DMS53 (cell line): Measurements from ENCODE around the gene TPM1.
"Not testable (repeated sequence)": the region's sequence is repeated elsewhere in the genome, so short reads cannot be mapped to it uniquely, and the experiment has no call there.

Experiments
- DNase-seq: peaks from one replicate; lab custom pipeline; 2025; lab: John Stamatoyannopoulos, UW

TPM1 gene

DNA sequence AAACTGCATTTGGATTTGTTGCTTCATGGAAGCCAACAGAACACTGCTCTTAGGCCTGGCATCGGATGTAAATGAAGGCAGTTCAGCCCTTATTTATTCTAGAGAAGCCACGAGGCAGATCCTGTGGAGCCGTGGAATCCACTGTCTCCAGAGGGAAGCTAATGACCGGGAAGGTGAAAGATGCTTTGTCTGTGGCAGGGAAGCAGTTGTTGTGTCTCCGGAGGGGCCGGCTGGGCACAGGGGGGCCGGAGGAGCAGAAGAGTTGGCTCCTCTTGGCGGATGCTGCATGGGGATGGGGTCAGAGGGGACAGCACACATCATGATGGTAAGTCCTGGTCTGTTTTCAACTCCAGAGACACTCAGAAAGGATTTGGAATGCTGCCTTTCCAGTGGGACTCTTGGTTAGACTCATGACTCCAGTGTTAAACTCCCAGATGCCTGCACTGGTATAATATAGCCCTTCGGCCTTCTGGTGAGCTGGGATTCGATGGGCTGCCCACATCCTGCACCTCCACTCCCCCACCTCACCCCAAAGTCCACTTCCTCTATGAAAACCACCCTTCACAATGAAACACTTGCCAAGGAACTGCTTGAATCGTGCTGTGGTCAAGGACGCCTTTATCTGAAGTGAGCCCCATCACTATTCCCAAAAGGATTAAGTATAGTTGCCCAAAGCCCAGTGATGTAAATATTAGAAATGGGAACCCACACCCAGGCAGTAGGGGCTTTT, 33.6 kb downstream of the TPM1 start:
- DNase-seq = no peak

DNA sequence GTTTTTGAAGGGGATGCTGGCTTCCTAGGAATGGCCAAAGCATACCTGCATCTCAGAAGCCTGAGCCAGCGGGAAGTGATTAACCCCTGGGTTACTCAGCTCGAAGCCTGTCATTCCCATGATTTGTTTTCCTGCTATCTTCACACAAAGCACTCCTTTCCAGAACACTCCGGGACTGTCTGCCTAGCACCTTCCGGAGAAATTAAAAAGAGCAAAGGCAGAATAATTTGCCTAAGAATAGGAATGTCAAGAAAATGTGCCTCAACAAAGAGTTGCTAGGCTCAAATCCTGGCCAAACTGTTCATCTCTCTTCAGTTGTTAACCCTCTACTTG, 34.1 kb downstream of the TPM1 start:
- no peak for DNase-seq

DNA sequence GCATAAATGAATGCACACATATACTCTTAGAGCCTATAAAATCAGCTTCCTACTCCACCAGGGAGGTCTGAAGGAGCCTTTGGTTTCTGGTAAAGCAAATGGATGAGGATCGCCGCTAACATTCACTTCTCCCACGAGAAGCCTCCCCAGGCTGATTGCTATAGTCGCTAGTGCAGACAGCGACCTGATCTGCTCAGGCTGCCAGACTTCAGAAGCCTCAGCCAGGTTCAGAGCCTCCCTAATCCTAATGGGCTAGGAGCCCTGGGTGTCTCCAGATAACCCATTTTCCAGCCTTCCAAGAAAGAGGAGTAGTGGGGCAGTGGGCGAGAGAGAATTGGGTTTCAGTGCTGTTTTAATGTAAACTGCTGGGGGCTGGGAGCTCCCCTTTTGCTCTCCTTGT, 35.4 kb downstream of the TPM1 start:
- no peak for DNase-seq

DNA sequence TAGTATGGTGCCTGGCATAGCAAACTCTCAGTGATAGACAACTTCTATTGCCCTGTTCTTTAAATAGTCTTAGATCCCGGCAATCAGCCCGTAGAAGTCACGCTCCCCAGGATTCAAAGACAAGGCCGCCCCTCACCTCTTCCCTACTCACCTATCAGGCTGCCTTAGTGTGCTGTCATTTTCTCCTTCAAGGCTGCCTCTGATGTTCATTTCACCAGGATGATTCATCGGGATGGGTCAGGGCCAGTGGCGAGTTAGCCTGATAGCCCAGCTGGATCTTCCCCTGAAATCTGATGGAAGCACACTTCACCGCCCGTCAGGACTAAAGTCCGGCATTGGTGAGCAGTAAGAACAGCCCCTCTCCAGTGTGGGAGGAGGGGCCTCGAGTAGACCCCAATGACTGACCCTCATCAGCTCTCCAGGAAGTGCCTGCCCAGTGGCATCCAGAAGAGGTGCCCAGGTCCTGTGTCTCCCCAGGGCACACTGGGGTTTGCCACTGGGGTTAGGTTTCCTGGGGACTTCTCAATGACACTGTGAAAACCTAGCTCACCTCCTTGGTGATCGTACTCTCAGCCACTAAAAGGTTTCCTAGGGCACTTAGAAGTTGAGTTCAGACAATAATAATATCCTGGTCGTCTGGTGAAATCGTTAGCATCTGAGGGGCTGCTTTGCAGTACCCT, 37.5 kb downstream of the TPM1 start:
- no peak for DNase-seq

DNA sequence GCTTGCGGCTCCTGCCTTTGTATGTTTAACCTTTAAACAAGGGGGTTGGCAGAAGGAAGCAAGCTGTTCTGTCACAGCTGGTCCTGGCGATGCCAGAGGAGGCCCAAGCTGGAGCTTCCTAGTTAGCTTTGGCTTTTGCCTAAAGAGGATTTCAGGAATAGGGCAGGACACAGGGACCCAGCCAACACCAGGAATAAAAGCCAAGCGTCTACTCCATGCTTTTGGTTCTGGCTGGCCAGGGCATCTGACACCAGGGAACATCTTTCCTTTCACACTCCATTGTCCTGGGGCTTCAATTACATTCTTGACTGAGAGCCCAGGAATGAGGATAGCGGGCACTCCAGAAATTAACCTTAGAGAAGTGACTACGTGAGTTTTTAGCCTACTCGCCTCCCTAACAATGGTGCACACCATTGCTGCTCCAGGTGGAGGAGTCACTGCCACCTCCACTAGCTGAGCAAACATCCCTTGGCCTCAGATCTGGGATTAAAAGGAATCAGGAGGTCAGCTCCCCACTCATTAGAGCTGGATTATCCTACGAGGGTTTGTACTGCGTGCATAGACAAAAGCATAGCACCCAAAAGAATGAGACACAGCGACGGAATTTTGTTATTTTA, 38.2 kb downstream of the TPM1 start:
- no peak for DNase-seq

DNA sequence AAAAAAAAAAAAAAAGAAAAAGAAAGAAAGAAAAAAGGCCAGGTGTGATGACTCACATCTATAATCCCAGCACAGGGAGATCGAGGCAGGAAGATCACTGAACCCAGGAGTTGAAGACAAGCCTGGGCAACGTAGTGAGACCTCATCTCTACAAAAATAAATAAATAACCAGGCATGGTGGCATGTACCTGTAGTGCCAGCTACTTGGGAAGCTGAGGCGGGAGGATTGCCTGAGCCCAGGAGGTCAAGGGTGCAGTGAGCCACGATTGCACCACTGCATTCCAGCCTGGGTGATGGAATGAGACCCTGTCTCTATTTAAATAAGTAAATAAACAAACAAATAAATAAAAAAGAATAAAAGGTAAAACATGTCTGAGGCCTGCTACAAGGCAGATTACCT, 39.8 kb downstream of the TPM1 start:
- peak; percentile 21 for DNase-seq

DNA sequence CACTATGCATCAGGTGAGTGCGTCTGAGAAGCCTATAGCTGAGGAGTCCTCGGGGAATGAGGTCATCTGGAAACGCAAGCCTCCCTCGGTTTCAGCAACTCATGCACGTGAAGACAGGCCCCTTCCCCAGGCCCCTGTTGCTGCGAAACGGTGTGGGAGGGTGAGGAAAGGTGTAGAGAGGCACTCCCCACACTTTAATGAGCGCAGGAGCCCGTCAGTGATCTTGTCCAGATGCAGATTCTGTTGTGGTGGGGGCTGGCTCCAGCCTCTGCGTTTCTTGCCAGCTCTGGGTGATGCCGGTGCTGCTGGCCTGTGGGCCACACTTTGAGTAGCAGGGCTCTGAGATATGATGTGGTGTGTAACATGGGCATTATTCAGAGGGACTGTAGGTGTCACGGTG, 40.5 kb downstream of the TPM1 start:
- DNase-seq = no peak

DNA sequence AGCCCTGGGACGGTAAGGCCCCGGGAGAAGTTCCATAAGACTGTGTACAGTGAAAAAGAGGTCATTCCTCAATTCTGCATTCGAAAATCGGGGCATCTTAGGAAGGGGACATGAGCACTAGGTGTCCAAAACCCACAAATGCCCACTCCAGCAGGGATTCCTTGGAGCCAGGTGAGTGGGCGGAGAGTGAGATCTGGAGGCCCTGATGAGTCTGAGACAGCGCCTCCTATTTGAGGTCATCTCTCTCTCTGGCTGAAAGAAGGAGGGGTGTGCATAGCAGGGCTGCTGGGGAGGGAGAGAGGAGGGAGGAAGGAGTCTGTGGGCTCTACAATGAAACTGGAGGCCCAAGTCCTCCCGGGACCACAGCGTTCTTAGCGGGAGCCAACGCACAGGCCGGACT, 41.0 kb downstream of the TPM1 start:
- DNase-seq = no peak

DNA sequence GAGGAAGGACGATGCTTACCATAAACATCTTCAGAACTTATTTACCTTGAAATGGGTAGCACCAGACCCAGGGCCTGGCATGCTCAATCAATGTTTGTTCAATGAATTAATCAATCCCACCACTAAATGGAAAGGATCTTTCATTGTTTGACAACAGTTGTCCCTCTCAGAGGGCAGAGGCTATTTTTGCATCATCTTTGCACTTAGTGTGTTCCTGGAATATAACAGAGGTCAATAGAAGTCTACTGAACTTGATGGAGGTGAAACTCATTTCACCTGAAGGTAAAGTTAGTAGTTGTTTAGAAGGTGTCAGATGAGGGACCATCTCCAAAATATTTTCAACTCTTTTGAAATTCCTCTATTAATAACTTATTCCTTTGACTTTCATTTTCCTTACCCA, 42.3 kb downstream of the TPM1 start:
- DNase-seq = no peak

DNA sequence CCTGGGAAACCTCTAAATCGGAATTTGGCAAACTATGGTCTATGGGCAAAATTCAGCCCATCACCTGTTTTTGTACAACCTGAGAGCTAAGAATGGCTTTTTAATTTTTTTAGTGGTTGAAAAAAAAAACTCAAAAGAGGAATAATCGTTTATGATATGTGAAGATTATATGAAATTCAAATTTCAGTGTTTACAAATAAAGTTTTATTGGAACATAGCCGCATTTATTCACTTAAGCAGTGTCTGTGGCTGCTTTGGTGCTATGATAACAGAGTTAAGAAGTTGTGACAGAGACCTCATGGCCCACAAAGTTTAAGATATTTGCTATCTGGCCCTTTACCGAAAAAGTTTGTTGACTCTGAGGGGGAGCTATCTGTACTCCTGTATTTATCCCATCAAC, 42.7 kb downstream of the TPM1 start:
- no peak for DNase-seq

DNA sequence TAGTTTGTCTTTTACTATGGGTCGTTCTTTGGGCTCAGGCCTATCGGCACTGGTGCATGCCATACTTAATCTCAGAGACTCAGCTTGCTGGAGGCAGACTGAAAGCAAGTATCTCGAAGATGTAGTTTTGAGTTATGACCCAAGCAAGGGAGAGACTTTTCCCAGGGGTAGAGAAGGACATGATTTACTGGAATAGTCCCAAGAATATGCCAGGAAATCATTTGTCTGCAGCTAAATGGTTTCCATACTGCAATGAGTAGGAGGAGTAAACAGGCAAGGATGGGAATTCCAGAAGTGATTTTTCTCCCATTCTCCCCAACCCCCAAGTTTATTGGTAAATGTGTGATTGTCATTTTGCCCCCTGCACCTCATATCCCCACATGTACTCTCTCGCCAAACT, 43.7 kb downstream of the TPM1 start:
- no peak for DNase-seq

DNA sequence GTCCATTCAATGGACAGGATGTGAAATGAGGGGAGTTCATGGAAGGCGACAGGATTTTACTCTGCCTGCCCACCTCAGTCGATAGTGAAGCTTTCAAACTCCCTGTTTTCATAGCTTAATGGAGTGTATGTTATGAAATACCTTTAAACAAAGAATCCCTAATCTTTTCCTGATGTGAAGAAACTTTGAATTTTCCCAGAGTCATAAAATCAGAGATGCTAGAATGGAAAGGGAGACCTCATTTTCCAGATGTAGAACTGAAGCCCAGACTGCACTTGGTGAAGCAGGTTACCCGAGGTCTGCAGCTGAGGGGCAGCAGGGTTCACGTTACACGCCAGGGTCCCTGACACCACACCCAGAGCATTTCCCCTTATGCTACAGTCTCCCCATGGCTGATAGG, 44.4 kb downstream of the TPM1 start:
- no peak for DNase-seq

DNA sequence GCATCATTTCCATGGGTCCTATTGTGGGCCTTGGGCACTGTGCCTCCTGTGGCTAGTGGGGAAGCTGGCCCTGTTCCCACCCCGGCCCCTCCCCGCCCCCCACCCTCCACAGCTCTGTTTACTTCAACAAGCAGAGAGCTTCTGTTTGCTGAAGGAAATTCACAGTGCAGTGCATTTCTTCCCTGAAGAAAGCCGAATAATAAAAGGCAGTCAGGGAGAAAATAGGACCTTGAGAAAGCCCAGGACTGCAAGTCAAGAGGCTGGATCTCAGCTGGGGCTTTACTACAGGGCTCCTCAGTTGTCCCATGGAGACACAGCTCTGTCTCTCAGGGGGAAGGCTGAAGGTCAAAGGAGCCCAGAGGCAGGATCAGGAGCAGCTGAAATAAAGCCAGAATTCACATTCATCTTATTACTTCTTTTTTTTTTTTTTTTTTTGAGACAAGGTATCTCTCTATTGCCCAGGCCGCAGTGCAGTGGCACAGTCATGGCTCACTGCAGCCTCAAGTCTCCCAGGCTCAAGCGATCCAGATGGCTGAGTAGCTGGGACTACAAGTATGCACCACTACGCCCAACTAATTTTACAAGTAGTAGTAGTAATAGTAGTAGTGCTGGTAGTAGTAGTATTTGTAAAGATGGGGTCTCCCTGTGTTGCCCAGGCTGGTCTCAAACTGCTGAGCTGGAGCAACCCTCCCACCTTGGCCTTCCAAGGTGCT, 46.1 kb downstream of the TPM1 start:
- peak; percentile 9 for DNase-seq

DNA sequence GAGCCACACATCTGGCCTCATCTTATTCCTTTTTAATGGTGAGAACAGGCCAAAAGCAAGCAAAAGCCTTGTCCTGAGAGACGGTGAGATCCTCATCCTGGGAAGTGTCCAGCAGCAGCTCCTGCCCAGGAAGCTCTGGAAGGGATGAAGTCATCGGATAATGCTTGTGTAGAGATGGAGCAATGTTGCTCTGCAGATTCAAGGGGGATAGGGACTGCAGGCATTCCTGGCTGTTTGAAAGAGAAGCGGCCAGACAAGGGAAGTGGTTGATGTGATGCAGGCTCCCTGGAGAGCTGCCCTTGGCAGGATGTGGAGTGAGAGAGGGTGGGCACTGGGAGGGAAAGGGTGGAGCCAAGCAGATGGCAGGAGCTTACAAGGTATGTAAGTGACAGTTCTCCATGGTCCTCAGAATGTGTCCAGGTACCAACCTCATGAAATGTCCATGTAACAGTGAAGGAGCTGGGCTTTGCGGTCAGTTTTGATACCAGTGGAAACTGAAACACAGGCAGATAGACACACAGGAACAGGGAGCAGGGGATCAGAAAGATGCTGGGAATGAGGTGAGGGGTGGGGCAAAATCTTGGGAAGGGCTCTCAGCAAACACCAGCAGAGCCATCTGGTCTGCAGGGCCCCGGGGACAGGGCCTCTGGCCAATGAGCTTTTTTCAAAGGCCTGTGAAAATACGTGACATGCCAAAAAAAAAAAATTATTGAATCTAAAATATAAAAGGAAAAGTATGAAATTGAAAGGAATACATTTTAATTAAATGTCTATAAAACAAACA, 46.9 kb downstream of the TPM1 start:
- DNase-seq = no peak

DNA sequence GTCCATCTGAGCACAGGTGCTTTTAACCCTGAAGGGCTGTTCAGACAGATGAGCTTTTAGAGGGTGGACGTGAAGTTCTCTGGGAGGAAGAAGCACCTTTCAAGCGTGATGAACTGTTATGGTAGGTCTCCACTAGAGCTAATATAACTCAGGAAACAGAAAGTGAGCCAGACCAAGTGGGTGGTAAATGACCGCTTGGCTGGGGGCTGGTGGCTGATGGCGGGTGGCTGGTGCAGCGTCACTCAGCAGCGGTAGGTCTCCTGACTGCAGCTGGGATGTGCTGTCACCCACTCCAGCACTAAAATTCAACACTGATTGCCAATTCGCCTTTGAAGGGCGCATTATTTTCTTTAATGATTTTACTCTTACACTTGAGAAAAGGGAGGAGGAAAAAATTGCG, 47.9 kb downstream of the TPM1 start:
- no peak for DNase-seq

DNA sequence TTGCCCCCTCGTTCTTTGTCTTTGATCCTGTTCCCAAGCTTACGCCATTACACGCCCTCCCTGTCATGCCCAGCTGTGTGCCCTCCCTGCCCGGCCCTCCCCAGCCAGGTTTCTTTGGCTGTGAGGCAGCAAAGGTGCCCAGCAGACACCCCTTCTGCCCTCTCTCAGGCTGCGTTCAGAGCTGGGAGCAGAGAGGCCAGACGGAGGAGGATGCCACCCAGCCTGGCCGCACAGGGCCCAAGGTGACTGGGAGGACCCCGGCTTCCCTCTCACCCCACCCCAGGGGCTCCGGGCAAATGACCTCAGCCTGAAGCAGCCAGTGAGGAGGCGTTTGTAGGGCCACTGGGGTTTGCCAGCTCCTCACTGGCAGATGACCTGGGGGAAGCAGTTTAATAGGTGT, 48.3 kb downstream of the TPM1 start:
- DNase-seq = no peak

DNA sequence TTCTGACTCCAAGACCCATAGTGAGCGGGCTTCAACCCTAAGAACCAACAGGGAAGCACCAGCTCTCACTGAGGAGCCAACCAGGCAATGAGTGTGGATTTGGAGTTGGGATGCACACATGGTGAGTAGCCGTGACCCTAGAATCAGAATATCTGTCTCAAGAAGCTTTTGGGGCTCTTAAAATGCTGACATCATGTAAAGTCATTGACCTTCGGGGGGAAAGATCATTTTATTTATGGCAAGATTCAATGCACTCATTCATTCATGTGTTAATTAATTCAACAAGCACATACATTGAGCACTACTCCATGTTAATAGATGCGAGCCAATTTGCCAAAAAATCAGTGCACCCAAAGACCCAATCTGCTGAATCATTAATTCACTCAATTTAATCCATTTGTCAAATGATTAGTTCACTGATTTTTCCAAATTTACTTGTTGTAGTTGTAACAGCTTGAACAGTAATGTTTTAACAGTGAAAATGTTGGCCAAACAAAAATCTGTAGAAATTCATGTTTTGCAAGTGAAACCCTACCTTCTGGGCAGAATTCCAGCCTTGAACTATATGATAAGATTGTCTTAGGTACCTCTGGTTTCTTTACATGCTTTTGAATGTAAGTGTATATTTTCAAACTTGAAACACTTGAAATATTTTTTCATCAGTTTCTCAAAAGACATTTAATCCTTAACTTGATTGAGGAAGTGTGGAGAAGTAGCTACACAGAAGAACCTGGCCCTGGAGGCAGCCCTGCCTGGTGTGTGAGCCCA, 49.3 kb downstream of the TPM1 start:
- DNase-seq = no peak

DNA sequence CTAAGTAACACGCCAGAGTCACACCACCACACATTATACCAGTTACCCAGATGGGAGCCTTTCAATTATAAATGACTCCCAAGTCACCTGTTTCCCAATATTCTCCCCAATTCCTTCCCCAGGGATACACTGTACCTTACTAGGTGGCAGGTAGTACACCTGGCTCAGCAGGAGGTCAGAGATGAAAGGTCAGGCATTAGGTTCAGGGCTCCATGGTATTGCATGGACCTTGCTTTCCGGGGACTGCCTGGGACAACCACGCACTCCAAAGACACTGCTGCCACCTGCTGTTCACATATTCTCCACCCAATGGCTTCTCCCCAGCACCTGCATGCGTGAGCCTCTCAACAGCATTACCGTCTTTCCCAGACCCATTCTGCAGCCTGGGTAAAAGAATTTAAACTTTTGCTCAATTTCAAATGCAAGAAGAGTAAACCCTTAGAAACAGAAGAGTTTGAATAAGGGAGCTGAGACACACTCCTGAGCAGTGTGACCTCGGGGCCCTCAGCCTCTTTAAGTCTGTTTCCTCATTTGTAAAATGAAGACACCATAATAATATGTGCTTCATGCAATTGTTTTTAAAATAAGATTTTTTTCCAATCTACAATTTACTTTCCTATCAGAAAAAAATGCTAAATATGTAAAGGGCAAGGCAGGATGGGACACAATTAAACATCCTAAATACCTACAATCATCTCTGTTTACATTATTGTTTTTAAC, 51.1 kb downstream of the TPM1 start:
- DNase-seq = peak; percentile 82

DNA sequence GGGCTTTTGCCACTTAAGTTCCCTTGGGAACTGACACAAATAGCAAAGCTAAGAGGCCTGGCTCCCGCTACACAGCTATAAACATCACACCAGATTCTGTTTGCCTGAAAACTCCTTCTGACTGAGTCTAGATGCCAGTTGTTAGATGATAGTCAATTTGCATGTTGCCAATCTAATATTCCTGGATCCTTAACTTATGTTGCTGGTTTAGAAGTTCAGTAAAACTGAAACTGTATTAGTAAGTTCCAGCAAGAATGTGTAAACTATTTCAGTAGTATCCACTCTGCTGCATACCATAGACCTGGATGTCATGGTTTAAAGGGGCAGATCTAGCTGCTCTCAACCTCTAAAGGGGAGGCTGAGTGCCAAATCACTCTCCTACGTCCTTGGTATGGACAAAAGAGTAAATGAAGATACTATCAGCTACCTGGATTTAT, 52.0 kb downstream of the TPM1 start:
- peak; percentile 11 for DNase-seq

DNA sequence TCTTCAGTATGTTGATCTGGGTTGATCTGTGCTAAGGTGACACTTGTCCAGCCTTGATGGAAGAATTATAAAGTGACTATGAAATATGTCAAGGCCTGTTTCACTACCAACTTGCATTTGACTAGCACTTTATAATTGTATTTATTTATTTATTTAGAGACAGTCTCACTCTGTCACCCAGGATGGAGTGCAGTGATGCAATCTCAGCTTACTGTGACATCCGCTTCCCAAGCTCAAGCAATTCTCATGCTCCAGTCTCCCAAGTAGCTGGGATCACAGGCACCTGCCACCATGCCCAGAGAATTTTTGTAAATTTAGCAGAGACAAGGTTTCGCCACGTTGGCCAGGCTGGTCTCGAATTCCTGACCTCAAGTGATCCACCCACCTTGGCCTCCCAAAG, 53.6 kb downstream of the TPM1 start:
- no peak for DNase-seq

DNA sequence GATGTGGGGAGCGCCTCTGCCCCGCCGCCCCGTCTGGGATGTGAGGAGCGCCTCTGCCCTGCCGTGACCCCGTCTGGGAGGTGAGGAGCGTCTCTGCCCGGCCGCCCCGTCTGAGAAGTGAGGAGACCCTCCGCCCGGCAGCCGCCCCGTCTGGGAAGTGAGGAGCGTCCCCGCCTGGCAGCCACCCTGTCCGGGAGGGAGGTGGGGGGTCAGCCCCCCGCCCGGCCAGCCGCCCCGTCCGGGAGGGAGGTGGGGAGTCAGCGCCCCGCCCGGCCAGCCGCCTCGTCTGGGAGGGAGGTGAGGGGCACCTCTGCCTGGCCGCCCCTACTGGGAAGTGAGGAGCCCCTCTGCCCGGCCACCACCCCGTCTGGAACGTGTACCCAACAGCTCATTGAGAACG, 56.4 kb downstream of the TPM1 start:
- DNase-seq = not testable (repeated sequence)
